C4-2B (cell line): ENCODE data around the gene METTL24.

Experiments
- H3K27ac ChIP-seq: fragments of 450-650 bp; 2 replicates; pipeline ENCODE4 v1.5.1; 2017
- CTCF ChIP-seq: fragments of 450-650 bp; conservative IDR thresholded peaks from 2 replicates; pipeline ENCODE4 v1.5.1; 2017; ENCODE audit warnings: mild to moderate bottlenecking
- ZFX ChIP-seq: fragments of 450-650 bp; IDR thresholded peaks from 2 replicates; pipeline ENCODE4 v1.6.1; 2017

Gene METTL24

GRCh38 chr6:110394409-110394808 lies 36.3 kb upstream of the METTL24 start:
- no peak overlapping the region for H3K27ac ChIP-seq
- no peak for TF ChIP-seq CTCF
- TF ChIP-seq ZFX = no peak

- H3K27ac ChIP-seq = no peak overlapping the region; the same call in 1 of the 2 replicates
- no peak for TF ChIP-seq CTCF
- TF ChIP-seq ZFX = no peak
Measured at GRCh38 chr6:110392727-110393126, 34.6 kb upstream of the METTL24 start.

GRCh38 chr6:110390404-110390803 lies 32.3 kb upstream of the METTL24 start:
- TF ChIP-seq ZFX (no peak), CTCF (no peak)
- H3K27ac ChIP-seq = peak overlapping the region; percentile 3; the same call in 1 of the 2 replicates

- H3K27ac ChIP-seq = peak overlapping the region; percentile 3; the same call in 1 of the 2 replicates
- no peak for TF ChIP-seq CTCF
- TF ChIP-seq ZFX = no peak
Measured at GRCh38 chr6:110389689-110390382, 31.7 kb upstream of the METTL24 start.

GRCh38 chr6:110387986-110388385 lies 29.8 kb upstream of the METTL24 start:
- TF ChIP-seq ZFX (no peak), CTCF (no peak)
- no peak overlapping the region for H3K27ac ChIP-seq

- TF ChIP-seq CTCF (no peak), ZFX (no peak)
- H3K27ac ChIP-seq = no peak overlapping the region
Measured at GRCh38 chr6:110385458-110385863, 27.3 kb upstream of the METTL24 start.

GRCh38 chr6:110378552-110378951 lies 20.4 kb upstream of the METTL24 start:
- no peak for TF ChIP-seq CTCF
- TF ChIP-seq ZFX = no peak
- no peak overlapping the region for H3K27ac ChIP-seq
